SKM-1 (cell line): ENCODE results near the gene DPP6.

Experiments used
- DNase-seq: peaks from one replicate; lab custom pipeline; 2025; ENCODE audit not compliant: unreplicated experiment; lab: John Stamatoyannopoulos, UW

Gene DPP6

GRCh38 chr7:154231732-154232131, 179.5 kb downstream of the DPP6 start:
- DNase-seq, result no peak

- no peak for DNase-seq
These were observed 180.5 kb downstream of the DPP6 start for GRCh38 chr7:154232700-154233099.

GRCh38 chr7:154241988-154242387, 189.8 kb downstream of the DPP6 start:
- DNase-seq, result no peak

GRCh38 chr7:154242709-154243108, 190.5 kb downstream of the DPP6 start:
- DNase-seq, result no peak

- no peak for DNase-seq
These were observed 199.8 kb downstream of the DPP6 start for GRCh38 chr7:154252046-154252445.

GRCh38 chr7:154253810-154254209, 201.6 kb downstream of the DPP6 start:
- no peak for DNase-seq

GRCh38 chr7:154255324-154255723, 203.1 kb downstream of the DPP6 start:
- no peak for DNase-seq

GRCh38 chr7:154256150-154256549, 204.0 kb downstream of the DPP6 start:
- no peak for DNase-seq

GRCh38 chr7:154259396-154259795, 207.2 kb downstream of the DPP6 start:
- no peak for DNase-seq

- DNase-seq, result no peak
These were observed 235.2 kb downstream of the DPP6 start for GRCh38 chr7:154287356-154287755.

- no peak for DNase-seq
These were observed 236.9 kb downstream of the DPP6 start for GRCh38 chr7:154289119-154289518.

GRCh38 chr7:154296443-154296842, 244.2 kb downstream of the DPP6 start:
- no peak for DNase-seq

GRCh38 chr7:154299736-154300135, 247.5 kb downstream of the DPP6 start:
- DNase-seq, result no peak

GRCh38 chr7:154302380-154302779, 250.2 kb downstream of the DPP6 start:
- no peak for DNase-seq

- DNase-seq, result no peak
These were observed 252.0 kb downstream of the DPP6 start for GRCh38 chr7:154304231-154304630.

- no peak for DNase-seq
These were observed 252.8 kb downstream of the DPP6 start for GRCh38 chr7:154304740-154305700.

- DNase-seq, result no peak
These were observed 253.8 kb downstream of the DPP6 start for GRCh38 chr7:154306036-154306435.

GRCh38 chr7:154308928-154309327, 256.7 kb downstream of the DPP6 start:
- DNase-seq, result no peak

GRCh38 chr7:154310114-154310513, 257.9 kb downstream of the DPP6 start:
- no peak for DNase-seq

- DNase-seq, result no peak
These were observed 272.0 kb downstream of the DPP6 start for GRCh38 chr7:154324196-154324595.

- no peak for DNase-seq
These were observed 274.2 kb downstream of the DPP6 start for GRCh38 chr7:154326421-154326820.

GRCh38 chr7:154330318-154330717, 278.1 kb downstream of the DPP6 start:
- DNase-seq, result no peak
